ENCODE data around the gene NCBP3.
"Not testable (repeated sequence)": the region's sequence is repeated elsewhere in the genome, so short reads cannot be mapped to it uniquely, and the experiment has no call there.

The NCBP3 gene

DNA sequence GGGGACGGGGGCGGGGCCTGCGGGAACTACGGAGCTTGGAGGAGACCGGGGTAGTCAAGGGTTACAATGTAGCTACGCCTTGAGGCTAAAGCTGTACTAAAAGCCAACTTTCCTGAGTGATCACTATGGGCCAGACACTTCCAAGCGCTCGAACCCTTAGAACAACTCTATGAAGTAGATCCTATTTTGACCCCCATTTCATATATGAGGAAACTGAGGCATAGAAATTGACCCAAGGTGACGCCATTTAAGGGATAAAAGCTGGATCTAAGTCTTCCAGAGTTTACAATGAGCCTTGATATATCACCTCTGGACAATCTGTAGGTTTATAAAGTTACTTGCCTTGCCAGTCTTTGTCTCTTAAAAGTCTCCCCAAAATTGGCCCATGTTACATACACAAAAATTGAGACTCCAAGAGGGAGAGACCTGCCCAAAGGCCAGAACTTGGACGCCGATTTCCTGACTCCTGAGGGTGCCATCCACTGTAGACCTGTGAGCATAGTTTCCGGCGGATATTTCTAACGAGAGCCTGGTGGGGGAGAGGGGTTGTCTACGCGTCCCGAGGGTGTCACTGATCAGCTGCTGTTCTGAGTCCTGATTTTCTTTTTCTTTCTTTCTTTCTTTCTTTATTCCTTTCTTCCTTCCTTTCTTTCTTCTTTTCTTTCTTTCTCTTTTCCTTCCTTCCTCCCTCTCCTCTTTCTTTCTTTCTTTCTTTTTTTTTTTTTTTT is 555 bp upstream of the NCBP3 start:
- DNase-seq, result no peak

GRCh38 chr17:3845291-3845620 is 790 bp downstream of the NCBP3 start:
- no peak for DNase-seq

DNA sequence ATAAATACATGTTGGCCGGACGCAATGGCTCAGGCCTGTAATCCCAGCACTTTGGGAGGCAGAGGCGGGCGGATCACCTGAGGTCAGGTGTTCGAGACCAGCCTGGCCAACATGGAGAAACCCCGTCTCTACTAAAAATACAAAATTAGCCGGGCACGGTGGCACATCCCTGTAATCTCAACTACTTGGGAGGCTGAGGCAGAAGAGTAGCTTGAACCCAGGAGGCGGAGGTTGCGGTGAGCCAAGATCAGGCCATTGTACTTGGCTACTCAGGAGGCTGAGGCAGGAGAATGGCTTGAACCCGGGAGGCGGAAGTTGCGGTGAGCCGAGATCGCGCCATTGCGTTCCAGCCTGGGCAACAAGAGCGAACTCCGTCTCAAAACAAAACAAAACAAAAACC is 1.5 kb downstream of the NCBP3 start:
- not testable (repeated sequence) for DNase-seq

- DNase-seq, result peak; percentile 56
Measured at GRCh38 chr17:3843935-3844516, 2.0 kb downstream of the NCBP3 start.

GRCh38 chr17:3838206-3838605 is 7.8 kb downstream of the NCBP3 start:
- no peak for DNase-seq

DNA sequence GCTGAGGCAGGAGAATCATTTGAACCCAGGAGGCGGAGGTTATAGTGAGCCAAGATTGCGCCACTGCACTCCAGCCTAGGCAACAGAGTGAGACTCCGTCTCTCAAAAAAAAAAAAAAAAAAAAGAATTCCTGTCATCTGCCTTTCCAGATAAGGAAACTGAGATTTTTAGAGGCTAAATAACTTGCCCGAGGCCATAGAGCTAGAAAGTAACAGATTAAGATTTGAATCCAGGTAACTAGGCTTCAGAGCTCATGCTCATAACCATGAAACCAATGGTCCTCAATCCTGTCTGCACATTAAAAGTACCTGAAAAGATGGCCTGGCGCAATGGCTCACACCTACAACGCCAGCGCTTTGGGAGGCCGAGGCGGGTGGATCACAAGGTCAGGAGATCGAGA is 9.5 kb downstream of the NCBP3 start:
- no peak for DNase-seq

GRCh38 chr17:3835410-3836229 is 10.4 kb downstream of the NCBP3 start:
- no peak for DNase-seq

DNA sequence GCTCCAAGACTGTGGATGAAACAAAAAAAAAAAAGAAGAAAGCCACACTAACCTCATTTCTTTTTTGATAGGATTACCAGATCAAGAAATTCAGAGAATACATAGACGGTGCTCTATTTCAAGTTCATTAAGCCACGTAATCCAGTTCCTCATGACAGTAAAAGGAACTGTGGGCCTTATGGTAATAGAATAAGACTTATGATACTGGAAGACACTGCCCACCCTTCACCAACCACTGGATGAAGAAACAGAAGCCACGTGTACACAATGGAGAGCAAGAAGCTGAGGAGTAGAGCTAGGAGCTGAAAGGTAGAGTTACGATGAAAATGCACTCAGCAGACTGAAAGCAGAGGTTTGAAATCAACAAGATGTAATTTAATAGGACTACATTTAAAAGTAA is 11.2 kb downstream of the NCBP3 start:
- DNase-seq, result no peak

- DNase-seq, result no peak
Measured at GRCh38 chr17:3828852-3829232, 17.2 kb downstream of the NCBP3 start.

DNA sequence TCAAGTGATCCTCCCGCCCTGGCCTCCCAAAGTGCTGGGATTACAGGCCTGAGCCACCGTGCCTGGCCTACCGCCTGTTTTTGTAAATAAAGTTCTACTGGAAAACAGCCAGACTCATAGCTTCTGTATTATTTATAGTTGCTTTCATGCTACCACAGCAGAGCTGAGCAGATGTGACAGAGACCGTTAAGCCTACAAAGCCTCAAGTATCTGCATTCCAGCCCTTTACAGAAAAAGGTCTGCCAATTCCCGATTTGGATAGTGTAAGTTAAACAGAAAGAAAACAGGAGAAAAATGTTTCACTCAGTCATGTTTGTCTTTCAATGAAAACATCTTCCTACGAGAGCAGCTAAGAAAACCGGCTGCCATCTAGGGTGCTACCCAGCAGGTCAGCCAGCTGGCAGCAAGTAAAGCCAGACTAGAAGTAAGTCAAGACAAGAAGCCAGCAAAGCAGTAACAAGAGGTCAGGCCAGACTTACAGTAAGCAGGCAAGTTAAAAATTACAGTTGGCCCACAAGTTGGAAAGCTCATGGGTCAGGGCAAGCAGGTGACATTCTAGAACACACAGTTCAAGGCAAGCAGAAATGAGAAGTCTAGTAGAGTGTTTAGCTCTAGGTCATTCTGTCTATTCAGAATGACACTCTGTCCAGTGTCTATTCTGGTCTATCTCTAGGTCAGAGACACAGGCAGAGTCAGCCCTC is 17.7 kb downstream of the NCBP3 start:
- no peak for DNase-seq

DNA sequence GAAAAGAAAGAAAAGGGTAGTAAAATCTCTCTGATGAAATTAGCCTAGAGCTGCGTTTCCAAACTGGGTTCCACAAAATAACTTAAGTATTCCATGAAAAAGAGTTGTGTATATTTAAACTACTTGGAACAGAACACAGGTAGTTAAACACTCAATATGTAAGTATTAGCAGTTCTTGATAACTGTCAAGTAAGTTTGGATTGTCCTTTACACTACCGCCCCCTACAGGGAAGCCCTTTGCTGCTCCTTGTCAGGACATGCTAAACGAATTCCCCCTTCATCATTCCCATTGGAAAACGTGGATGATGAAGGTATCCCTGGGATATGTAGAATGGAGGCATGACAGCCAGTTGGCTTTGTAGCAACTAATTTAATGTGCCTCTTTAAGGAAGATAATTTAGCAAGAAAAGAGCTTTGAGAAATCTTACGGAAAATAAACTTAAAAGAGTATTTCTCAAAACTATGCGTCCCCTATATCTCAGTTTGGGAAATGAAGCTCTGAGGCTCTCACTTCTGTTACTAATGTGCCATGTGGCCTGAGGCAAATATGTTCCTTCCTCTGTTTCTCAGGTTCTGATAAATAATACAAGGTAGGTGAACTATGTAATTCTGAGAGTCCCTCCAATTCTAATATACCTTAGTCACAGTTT is 18.8 kb downstream of the NCBP3 start:
- DNase-seq, result peak; percentile 83

DNA sequence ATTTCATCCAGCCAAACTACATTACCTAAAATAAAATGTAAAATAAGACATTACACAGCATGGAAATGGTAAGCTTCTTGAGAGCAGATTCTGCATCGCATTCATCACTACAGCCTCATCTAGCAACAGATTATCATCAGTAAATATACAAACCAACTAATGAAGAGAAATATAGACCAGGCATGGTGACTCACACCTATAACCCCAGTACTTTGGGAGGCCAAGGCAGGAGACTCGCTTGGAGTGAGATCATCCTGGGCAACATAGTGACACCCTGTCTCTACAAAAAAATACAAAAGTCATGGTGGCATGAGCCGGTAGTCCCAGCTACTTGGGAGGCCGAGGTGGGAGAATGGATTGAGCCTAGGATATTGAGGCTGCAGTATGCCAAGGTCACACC is 19.9 kb downstream of the NCBP3 start:
- no peak for DNase-seq

DNA sequence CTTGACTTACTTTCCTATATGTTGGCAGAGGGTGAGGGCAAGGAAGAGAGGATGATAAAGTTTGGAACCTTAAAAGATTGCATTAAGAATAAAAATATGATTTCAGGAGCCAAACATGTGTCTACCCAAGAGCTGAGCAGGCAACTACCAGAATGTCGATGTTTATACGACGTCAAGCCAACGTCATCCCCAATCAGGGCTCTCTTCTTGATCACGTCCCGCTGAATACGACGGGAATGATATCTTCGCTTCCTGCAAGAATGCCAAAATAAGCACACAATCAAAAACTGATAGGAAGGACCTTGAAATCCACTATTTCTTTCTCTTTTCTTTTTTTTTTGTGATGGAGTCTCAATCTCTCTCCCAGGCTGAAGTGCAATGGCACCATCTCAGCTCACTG is 24.9 kb downstream of the NCBP3 start:
- no peak for DNase-seq

DNA sequence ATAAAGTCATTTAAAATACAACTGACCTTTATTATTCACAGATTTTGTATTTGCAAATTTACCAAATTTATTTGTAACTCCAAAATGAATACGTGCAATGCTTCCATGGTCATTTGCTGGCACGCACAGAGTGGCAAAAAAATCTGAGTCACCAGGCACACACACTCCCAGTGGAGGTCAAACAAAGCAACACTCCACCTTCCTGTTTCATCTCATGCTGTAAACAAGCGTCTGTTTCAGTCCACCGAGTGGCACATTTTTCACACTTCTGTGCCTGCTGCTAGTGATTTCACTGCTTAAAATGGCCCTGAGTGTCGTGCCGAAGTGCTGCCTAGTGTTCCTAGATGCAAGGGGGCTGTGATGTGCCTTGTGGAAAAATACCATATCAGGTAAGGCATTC is 27.3 kb downstream of the NCBP3 start:
- DNase-seq, result no peak

- no peak for DNase-seq
Measured at GRCh38 chr17:3817851-3818605, 28.0 kb downstream of the NCBP3 start.

- no peak for DNase-seq
Measured at GRCh38 chr17:3815925-3816324, 30.1 kb downstream of the NCBP3 start.

DNA sequence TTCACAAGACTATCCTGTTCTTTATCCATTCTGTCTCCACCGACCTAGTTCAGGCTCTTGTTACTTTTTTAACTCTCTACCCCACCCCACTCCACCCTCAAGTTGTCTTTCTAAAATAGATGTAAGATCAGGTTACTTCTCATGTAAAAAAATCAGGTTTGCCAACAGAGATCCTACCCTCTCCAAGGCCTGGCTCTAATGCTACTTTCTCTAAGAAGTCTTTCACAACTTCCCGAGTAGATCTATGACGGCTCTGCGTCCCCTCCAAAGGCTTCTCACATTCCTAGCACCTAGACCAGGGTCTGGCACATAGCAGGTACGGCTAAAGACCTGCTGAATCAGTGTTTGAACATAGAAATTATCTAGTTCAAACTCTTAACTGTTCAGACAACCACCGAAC is 30.9 kb downstream of the NCBP3 start:
- DNase-seq, result no peak

DNA sequence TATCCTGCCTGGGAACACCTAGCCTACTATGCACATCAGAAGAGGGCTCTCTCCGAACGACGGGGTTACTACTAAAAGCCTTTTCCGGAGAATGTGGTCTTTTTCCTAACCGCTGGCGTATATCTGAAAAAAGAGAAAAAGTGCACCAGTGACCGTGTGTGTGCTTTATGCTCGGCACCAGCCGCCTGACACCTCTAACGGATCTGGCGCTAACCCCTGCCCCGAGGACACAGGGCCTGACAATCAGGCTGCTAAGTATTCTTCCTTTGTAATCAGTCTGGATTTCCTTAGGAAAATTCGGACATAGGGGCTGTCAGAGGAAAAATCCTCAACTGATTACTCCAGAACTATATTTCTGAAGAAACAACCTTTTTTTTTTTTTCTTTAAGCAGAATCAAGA is 31.7 kb downstream of the NCBP3 start:
- no peak for DNase-seq

DNA sequence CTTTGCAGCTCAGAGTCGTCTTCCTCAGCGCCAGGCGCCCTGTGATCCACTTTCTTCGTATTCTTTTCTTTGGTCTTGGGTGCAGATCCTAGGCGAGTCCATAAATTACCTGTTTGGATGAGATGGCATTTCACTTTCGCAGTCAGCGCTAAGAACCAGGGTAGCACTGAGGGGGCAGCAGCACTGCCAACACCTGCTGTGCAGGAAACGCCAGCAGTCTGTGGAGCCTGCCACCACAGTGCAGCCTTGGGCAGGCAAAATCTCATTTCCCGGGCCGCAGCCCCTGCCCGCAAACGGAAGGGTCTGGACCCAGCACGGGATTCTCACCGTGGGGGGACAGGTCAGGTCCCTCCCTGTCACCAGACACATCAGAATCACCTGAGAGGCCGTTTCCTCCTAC is 32.9 kb downstream of the NCBP3 start:
- no peak for DNase-seq

- no peak for DNase-seq
Measured at GRCh38 chr17:3812771-3813170, 33.3 kb downstream of the NCBP3 start.

- DNase-seq, result no peak
Measured at GRCh38 chr17:3812284-3812683, 33.8 kb downstream of the NCBP3 start.

DNA sequence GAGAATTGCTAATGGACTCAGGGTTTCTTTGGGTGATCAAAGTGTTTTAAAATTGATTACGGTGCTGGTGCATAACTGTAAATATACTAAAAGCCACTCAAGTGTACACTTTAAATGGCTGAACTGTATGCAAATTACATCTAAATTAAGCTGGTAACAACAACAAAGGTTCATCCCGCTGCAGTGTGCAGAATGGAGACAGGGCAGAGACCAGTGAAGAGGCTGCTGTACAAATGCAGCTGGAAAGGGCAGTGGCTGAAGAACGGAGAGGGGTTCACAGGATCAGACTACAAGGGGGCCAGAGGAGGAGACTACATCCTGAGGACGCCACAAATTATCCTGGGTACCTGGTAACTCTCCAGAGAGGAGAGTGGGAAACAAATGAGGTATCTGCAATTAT is 36.0 kb downstream of the NCBP3 start:
- DNase-seq, result no peak
